Spinal cord (tissue), 10 donors: ENCODE measurements around the gene NEDD4L. TPM values are rescaled to one million over a fixed set of nuclear protein-coding genes. Genes with fewer than 3 reads are reported as not detected.

Experiments
- DNase-seq, 6 donors: peaks; one replicate each; pipeline versions ENCODE4 v3.0.0 to v3.0.0-alpha.2; 2013 to 2015; ENCODE audit warnings: low spot score in 6 of 6, low read depth in 4 of 6
- H3K27ac ChIP-seq: one replicate; pipeline ENCODE4 v1.5.1; 2013; ENCODE audit warnings: low read depth, low read length, control low read depth
- H3K27me3 ChIP-seq: one replicate; pipeline ENCODE4 v1.6.1; 2013; ENCODE audit warnings: low read length; ENCODE audit not compliant: control insufficient read depth, insufficient read depth
- H3K36me3 ChIP-seq: one replicate; pipeline ENCODE4 v1.6.1; 2013; ENCODE audit warnings: low read length; ENCODE audit not compliant: control insufficient read depth, insufficient read depth
- H3K4me1 ChIP-seq: one replicate; pipeline ENCODE4 v1.6.1; 2013; ENCODE audit warnings: low read length; ENCODE audit not compliant: control insufficient read depth, insufficient read depth
- H3K4me3 ChIP-seq: one replicate; pipeline ENCODE4 v1.5.1; 2013; ENCODE audit warnings: low read depth, low read length, control low read depth
- H3K9me3 ChIP-seq: one replicate; pipeline ENCODE4 v1.6.1; 2013; ENCODE audit warnings: low read length; ENCODE audit not compliant: control insufficient read depth, insufficient read depth
- WGBS: methylation state at CpG from one replicate; pipeline ENCODE4 v1.1.5; 2013; ENCODE audit warnings: missing lambda C conversion rate; ENCODE audit not compliant: insufficient coverage; 5-methylcytosine and 5-hydroxymethylcytosine counted together
- polyA plus RNA-seq, 2 donors: library from polyadenylated mRNA; unstranded; fragments of 120-200 nt; gene quantifications; one replicate each; pipeline ENCODE4 v1.2.1, GENCODE V29; 2013; ENCODE audit not compliant: insufficient read length in 2 of 2
- total RNA-seq, 2 donors: library from RNA; depleted of rRNA in 1 of 2; stranded (reverse); fragments of 120-200 nt in 1 of 2; fragments of >200 nt in 1 of 2; gene quantifications; one replicate each; pipeline versions ENCODE4 v1.2.3 to v1.2.4, GENCODE V29; 2013 to 2014
- donor health status: healthy.

The NEDD4L gene
- total and polyA plus RNA-seq, 4 donors, result 33.8 to 51.7 (median 49.7) TPM

DNA sequence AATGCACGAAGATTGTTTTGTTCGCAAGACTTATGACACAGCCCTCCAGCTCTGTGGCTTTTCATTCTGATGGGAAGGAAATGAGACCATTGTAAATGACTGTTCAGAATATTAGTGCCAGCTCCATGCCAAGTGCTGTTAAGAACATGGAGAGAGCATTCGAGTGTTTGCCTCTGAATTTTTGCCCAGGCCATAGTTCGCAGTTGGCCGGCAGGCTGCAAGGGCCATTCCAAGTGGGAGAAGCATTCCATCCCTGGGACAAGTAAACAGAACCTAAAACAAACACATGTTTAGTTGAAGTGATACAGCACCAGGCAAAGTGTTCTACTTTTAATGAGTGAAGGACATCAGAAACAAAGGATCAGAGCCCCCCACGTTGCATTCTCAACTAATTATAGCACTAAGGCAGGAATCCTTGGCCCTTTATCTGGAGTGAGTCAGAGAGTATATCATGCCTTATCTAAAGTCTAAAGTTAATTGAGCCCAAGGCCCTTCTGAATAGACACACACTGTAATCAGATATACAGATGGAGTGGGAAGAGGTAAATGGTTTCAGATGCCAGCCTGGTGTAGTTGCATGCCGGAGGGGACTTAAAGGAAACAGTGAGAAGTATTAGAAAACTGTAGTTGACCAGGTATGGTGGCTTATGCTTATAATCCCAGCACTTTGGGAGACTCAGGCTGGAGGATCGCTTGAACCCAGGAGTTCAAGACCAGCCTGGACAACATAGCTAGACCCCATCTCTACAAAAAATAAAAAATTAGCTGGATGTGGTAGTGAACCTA is 53.3 kb downstream of the NEDD4L start:
- H3K9me3 ChIP-seq, result no peaks in the 10 kb centered on the region
- no peak for DNase-seq
- peaks cover 17% of the 10 kb centered on the region for H3K4me1 ChIP-seq
- WGBS, result 14% methylated on average over 1 of the region's 8 CpGs
- no peak overlapping the region for H3K27ac ChIP-seq
- H3K4me3 ChIP-seq, result no peak overlapping the region
- H3K27me3 ChIP-seq, result peaks cover 5% of the 10 kb centered on the region
- peaks cover 3% of the 10 kb centered on the region for H3K36me3 ChIP-seq

DNA sequence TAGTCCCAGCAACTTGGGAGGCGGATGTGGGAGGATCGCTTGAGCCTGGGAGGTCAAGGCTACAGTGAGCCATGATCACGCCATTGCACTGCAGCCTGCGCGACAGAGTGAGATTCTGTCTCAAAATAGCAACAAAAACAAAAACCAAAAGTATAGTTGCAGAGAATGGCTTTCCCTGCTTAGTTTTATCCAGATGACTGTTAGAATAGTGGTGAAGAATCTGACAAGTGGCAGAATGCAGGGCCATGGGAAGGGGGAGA is 53.8 kb downstream of the NEDD4L start:
- 100% methylated on average over 2 of the region's 5 CpGs for WGBS
- H3K4me3 ChIP-seq, result no peak overlapping the region
- H3K9me3 ChIP-seq, result no peaks in the 10 kb centered on the region
- no peak for DNase-seq
- H3K27ac ChIP-seq, result no peak overlapping the region
- peaks cover 17% of the 10 kb centered on the region for H3K4me1 ChIP-seq
- H3K36me3 ChIP-seq, result peaks cover 3% of the 10 kb centered on the region
- H3K27me3 ChIP-seq, result peaks cover 5% of the 10 kb centered on the region

DNA sequence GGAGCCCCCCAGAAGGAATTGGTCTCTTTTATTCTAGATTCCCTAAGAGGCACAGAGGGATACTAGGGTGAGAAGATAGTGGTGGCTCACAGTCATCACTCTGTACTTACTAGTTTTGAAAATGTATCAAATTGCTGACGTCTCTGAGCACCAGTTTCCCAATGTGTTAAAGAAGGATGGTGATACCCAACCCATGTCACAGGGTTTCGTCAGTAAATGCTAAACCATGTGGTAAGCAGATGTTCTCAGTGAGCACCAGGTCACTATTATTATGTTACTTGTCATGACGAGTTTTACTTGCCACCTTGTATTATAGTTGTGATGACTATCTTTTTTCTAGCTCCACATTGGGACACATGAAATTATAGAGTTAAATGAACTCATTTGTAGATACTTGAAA is 54.7 kb downstream of the NEDD4L start:
- Histone ChIP-seq H3K4me1 (peaks cover 17% of the 10 kb centered on the region), H3K36me3 (peaks cover 3% of the 10 kb centered on the region), H3K4me3 (no peak overlapping the region), H3K9me3 (no peaks in the 10 kb centered on the region), H3K27me3 (peaks cover 5% of the 10 kb centered on the region), H3K27ac (no peak overlapping the region)
- no peak for DNase-seq
- WGBS, result no CpG with 5 or more reads among the region's 3 CpGs

DNA sequence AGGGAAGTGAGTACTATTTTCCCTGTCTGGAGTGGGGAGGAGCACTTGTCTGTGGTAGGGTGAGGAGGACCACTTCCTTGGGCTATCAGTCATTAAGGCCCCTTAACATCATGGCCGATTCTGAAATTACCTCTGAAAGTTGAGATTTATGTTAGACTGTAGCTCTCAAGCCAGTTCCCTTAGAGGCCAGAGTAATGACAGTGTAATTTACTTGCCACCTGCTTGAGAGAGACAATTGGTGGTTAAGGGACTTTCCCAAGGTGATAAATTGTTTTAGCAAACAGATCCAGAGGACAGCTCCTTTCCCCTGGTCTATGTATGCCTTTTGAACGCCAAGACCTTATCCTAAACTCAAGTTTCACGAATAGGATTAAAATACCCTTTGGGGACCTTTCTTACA is 56.1 kb downstream of the NEDD4L start:
- no peaks in the 10 kb centered on the region for H3K36me3 ChIP-seq
- no peak for DNase-seq
- H3K4me3 ChIP-seq, result no peak overlapping the region
- no peak overlapping the region for H3K27ac ChIP-seq
- H3K4me1 ChIP-seq, result peaks cover 20% of the 10 kb centered on the region
- H3K27me3 ChIP-seq, result peaks cover 5% of the 10 kb centered on the region
- H3K9me3 ChIP-seq, result no peaks in the 10 kb centered on the region
- WGBS, result 69% methylated on average over 2 of the region's 3 CpGs

DNA sequence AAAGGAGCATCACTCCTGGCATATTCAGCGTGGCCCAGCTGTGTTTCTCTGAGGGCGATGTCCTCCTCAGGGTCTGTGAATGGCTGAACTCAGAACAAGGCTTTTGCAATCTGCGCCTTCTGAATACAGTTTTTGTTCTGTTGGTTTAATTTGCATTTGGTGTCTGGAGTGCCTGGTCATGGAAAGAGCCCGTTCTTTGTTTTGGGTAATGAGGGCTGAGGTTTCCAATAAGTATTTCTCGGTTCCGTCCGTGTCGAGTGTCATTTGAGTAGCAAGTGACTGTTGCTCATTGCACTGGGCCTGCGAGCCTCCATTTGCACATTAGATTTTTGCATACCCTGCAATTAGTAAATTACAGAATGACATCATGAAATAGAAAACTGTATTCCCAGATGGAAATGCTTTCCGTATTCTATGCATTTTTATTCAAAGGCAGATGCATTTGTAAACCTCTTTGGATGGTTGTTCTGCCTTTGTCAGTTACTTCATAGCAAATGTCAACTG is 57.3 kb downstream of the NEDD4L start:
- 23% methylated on average over 4 of the region's 10 CpGs for WGBS
- H3K27me3 ChIP-seq, result peaks cover 7% of the 10 kb centered on the region
- H3K36me3 ChIP-seq, result no peaks in the 10 kb centered on the region
- no peaks in the 10 kb centered on the region for H3K9me3 ChIP-seq
- peak overlapping the region; percentile 49 for H3K27ac ChIP-seq
- H3K4me1 ChIP-seq, result peaks cover 21% of the 10 kb centered on the region
- peak; percentile 31 to 88 (median 46) for DNase-seq
- H3K4me3 ChIP-seq, result no peak overlapping the region

DNA sequence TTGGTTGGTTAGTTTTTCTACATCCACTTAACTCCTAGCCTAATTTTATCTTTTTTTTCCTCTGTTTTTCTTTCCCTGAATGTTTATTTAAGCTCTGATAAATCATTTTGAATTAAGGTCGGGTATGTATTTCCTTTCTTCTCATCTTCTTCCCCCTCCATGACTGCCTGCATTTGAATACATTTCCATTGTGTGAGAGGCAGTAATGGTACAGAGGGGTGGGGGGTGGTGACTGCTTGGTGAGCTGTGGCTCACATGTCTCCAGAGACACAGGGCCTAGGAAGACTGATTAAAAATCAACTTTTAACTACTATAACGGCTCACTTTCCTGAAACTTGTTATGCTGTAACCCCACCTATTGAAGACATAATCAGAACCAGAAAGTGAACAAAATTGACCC is 58.0 kb downstream of the NEDD4L start:
- DNase-seq, result peak in 1 of 6 donors; percentile 51
- Histone ChIP-seq H3K4me3 (no peak overlapping the region), H3K4me1 (peaks cover 21% of the 10 kb centered on the region), H3K27ac (peak overlapping the region; percentile 49), H3K27me3 (peaks cover 8% of the 10 kb centered on the region), H3K9me3 (no peaks in the 10 kb centered on the region), H3K36me3 (no peaks in the 10 kb centered on the region)
- no CpG with 5 or more reads among the region's 2 CpGs for WGBS

DNA sequence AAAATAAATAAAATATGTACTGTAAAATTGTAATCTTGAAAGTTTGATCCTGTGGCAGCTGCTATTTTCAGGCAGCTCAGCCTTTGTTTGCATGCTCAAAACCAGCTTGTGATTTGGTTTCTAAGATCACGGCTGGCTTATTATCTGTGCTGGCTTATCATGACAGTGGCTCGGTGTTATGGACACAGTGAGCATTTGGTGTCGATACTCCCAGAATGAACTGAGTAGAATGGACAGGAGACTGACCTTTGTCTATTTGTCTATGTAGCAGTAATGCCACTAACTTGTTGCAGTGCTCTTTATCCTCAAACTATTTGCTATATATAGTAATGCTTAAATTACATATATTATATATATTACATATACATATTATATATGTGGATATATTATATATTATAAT is 58.8 kb downstream of the NEDD4L start:
- Histone ChIP-seq H3K4me3 (no peak overlapping the region), H3K27ac (no peak overlapping the region), H3K9me3 (no peaks in the 10 kb centered on the region), H3K36me3 (no peaks in the 10 kb centered on the region), H3K4me1 (peaks cover 18% of the 10 kb centered on the region), H3K27me3 (peaks cover 7% of the 10 kb centered on the region)
- no peak for DNase-seq
- whole genome bisulfite sequencing, result 52% methylated on average over 2 of the region's 3 CpGs

DNA sequence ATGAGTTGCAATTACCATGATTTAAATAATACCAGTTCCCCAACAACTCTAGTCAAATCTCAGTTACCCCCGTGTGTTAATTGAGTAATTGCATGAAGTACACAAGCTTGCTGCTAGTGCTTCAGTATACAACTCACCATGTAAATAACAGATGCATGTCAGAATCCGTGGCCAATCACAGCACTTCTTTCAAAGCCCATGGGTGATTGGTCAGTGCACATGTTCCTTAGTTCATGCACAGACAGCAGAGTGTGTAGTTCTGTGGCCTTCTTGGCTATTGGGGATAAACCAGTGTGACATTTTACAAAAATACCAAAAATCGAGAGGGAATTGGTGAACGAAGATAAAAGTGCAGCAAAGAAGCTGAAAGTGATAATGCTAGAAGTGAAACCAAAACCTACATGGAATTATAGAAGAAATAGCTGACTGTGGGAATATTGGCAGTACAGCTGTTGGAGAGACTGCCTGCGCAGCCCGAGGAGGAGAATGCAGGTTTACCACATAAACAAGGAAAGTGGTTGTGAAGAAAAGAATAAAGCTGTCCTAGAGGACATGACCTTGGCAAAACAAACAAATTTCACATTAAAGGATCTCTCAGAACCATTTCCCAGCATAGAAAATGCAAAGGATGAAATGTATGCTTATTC is 59.4 kb downstream of the NEDD4L start:
- Histone ChIP-seq H3K36me3 (no peaks in the 10 kb centered on the region), H3K4me3 (no peak overlapping the region), H3K27me3 (peaks cover 4% of the 10 kb centered on the region), H3K4me1 (peaks cover 13% of the 10 kb centered on the region), H3K27ac (no peak overlapping the region), H3K9me3 (no peaks in the 10 kb centered on the region)
- WGBS, result 100% methylated on average over 1 of the region's 6 CpGs
- DNase-seq, result no peak

DNA sequence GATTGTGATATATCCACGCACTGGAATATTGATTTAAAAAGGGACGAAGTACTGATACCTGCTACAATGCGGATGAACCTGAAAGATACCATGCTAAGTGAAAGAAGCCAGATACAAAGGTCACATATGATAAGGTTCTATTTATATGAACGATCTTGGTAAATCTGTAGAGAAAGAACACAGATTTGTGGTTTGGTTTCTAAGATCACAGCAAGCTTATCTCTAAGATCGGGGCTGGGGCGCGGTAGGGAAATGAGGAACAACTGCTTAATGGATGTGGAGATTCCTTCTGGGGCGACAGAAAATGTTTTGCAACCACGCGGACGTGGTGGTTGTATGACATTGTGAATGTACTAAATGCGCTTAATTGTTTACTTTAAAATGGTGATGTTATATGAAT is 60.1 kb downstream of the NEDD4L start:
- no peak for DNase-seq
- Histone ChIP-seq H3K27me3 (peaks cover 4% of the 10 kb centered on the region), H3K9me3 (no peaks in the 10 kb centered on the region), H3K27ac (no peak overlapping the region), H3K4me3 (no peak overlapping the region), H3K4me1 (peaks cover 13% of the 10 kb centered on the region), H3K36me3 (no peaks in the 10 kb centered on the region)
- WGBS, result 84% methylated on average over 8 of the region's 12 CpGs
